ENCODE data around the gene ENPEP. TPM values are rescaled to one million over a fixed set of nuclear protein-coding genes. Genes with fewer than 3 reads are reported as not detected.

The ENPEP gene
- total RNA-seq, 6 experiments from 2014 or later, result 0.03 to 0.07 (median 0.03) TPM; not detected in 3

GRCh38 chr4:110609044-110609750 is 133.2 kb downstream of the ENPEP start:
- Mint-ChIP-seq H3K4me3 (peak overlapping the region; percentile 55; the same call in 1 of the 2 replicates), H3K27ac (peak overlapping the region; percentile 20; the same call in 1 of the 2 replicates), H3K4me1 (ENCODE audit: low read depth) (peaks cover 21% of the 10 kb centered on the region), H3K36me3 (ENCODE audit: low read depth) (no peaks in the 10 kb centered on the region), H3K9me3 (no peaks in the 10 kb centered on the region), H3K27me3 (ENCODE audit: insufficient read depth) (peaks cover 15% of the 10 kb centered on the region)
- TF ChIP-seq CTCF (IDR thresholded peaks at IDR 0.05), result no peak
- no peak for DNase-seq

GRCh38 chr4:110610620-110610939 is 134.6 kb downstream of the ENPEP start:
- Mint-ChIP-seq H3K27ac (no peak overlapping the region), H3K36me3 (ENCODE audit: low read depth) (no peaks in the 10 kb centered on the region; the same call in 1 of the 2 replicates), H3K27me3 (ENCODE audit: insufficient read depth) (peaks cover 22% of the 10 kb centered on the region; the same call in 1 of the 2 replicates), H3K4me3 (no peak overlapping the region), H3K9me3 (no peaks in the 10 kb centered on the region; the same call in 1 of the 2 replicates), H3K4me1 (ENCODE audit: low read depth) (peaks cover 21% of the 10 kb centered on the region)
- TF ChIP-seq CTCF (IDR thresholded peaks at IDR 0.05), result no peak
- no peak for DNase-seq

GRCh38 chr4:110610940-110611831 is 135.2 kb downstream of the ENPEP start:
- peaks cover 24% of the 10 kb centered on the region for H3K4me1 Mint-ChIP-seq (ENCODE audit: low read depth)

GRCh38 chr4:110611968-110612447 is 136.1 kb downstream of the ENPEP start:
- no peak for TF ChIP-seq CTCF (IDR thresholded peaks at IDR 0.05)
- peaks cover 7% of the 10 kb centered on the region for H3K36me3 Mint-ChIP-seq (ENCODE audit: low read depth)
- peak overlapping the region; percentile 9; the same call in 1 of the 2 replicates for H3K4me3 Mint-ChIP-seq
- no peaks in the 10 kb centered on the region; the same call in 1 of the 2 replicates for H3K9me3 Mint-ChIP-seq
- peaks cover 29% of the 10 kb centered on the region for H3K4me1 Mint-ChIP-seq (ENCODE audit: low read depth)
- no peak overlapping the region for H3K27ac Mint-ChIP-seq
- DNase-seq, result no peak
- peaks cover 26% of the 10 kb centered on the region; the same call in 1 of the 2 replicates for H3K27me3 Mint-ChIP-seq (ENCODE audit: insufficient read depth)

More at GRCh38 chr4:110610940-110611831, 135.2 kb downstream of the ENPEP start:
- H3K27me3 Mint-ChIP-seq (ENCODE audit: insufficient read depth), result peaks cover 23% of the 10 kb centered on the region; the same call in 1 of the 2 replicates
- no peaks in the 10 kb centered on the region; the same call in 1 of the 2 replicates for H3K9me3 Mint-ChIP-seq
- TF ChIP-seq CTCF (IDR thresholded peaks at IDR 0.05), result no peak
- DNase-seq, result no peak
- H3K27ac Mint-ChIP-seq, result no peak overlapping the region
- H3K36me3 Mint-ChIP-seq (ENCODE audit: low read depth), result peaks cover 2% of the 10 kb centered on the region; the same call in 1 of the 2 replicates
- no peak overlapping the region; the same call in 1 of the 2 replicates for H3K4me3 Mint-ChIP-seq

GRCh38 chr4:110612631-110613269 is 136.8 kb downstream of the ENPEP start:
- no peak for TF ChIP-seq CTCF (IDR thresholded peaks at IDR 0.05)
- Mint-ChIP-seq H3K9me3 (no peaks in the 10 kb centered on the region; the same call in 1 of the 2 replicates), H3K4me1 (ENCODE audit: low read depth) (peaks cover 29% of the 10 kb centered on the region), H3K36me3 (ENCODE audit: low read depth) (peaks cover 11% of the 10 kb centered on the region), H3K4me3 (no peak overlapping the region), H3K27me3 (ENCODE audit: insufficient read depth) (peaks cover 26% of the 10 kb centered on the region; the same call in 1 of the 2 replicates), H3K27ac (no peak overlapping the region)
- DNase-seq, result no peak
